GM21423 (cell line): ENCODE results near the gene STK11IP.

Source experiments
- ATAC-seq: cut with Tn5 transposase; IDR thresholded peaks from one replicate; pipeline ENCODE4 v1.9.1; 2021; ENCODE audit warnings: mild to moderate bottlenecking, moderate library complexity; ENCODE audit not compliant: unreplicated experiment

STK11IP gene

GRCh38 chr2:219561179-219562048 is 36.2 kb upstream of the STK11IP start:
- ATAC-seq: no peak

GRCh38 chr2:219562049-219563020 is 35.3 kb upstream of the STK11IP start:
- ATAC-seq: no peak

DNA sequence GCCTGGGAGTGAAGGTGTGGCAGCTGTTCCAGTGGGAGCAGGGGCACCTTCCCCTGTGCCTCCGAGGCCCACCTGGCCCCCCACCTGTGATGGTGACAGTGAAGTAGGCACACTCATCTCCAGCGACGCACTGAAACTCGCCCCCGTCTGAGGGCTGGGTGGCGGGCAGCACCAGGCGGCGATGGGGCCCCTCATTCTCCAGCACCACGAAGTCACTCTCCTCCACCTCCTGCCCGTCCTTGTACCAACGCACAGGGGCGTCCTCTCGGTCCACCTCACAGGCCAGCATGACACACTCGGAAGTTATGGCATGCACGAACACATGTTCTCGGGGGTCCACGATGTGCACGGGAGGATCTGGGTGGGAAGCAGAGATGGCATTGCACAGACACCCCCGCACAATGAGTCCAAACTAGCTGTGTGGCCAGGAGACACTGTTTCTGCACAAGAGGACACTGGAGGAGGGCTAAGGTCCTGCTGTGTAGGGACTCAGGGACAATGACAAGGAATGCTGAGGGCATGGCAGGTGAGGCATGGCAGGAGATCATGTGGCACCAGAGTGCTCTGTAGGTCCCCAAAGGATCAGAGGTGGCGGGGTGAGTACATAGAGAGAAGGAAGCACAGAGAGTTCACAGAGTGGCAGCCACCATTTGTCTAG is 34.3 kb upstream of the STK11IP start:
- no peak for ATAC-seq

- no peak for ATAC-seq
Measured at GRCh38 chr2:219565130-219566080, 32.3 kb upstream of the STK11IP start.

DNA sequence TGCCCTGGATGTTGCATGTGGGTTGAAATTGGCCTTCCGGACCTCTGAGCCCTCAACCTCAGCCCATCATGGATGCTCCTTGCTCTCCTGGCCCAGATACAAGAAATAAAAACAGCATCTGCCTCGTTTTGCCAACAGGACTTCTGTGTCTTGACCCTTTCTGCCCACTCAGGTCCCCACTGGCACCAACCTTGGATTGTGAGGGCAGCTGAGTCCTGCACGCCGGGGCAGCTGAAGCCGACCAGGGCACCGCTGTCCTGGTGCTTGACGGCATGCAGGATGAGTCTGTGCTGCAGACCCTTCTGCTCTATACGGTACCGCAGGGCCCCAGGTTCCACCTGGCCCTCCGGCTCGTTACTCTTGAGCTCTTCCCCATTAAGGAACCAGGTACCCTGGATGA is 31.0 kb upstream of the STK11IP start:
- ATAC-seq: no peak

DNA sequence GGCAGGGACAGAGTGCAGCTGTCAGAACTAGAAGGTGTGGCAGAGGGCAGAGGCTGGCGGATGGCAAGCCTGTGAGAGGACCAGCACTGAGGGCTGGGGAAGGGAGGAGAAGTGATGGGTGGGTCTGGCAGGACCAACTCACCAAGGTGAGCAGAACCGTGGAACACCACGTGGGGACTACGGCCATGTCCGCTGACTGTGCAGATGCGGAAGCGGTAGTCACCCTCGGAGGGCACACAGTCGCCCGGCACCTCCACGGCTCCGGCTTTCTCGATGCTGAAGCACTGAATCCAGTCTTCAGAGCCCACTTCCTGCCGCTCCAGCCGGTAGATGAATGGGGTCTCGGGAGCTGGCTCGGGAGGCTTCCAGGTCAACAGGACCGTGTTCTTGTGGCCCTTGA is 30.5 kb upstream of the STK11IP start:
- ATAC-seq: no peak

- ATAC-seq: no peak
Measured at GRCh38 chr2:219567791-219568361, 29.8 kb upstream of the STK11IP start.

GRCh38 chr2:219569041-219569440 is 28.6 kb upstream of the STK11IP start:
- no peak for ATAC-seq

- no peak for ATAC-seq
Measured at GRCh38 chr2:219569635-219570034, 28.0 kb upstream of the STK11IP start.

GRCh38 chr2:219570194-219570923 is 27.3 kb upstream of the STK11IP start:
- no peak for ATAC-seq

DNA sequence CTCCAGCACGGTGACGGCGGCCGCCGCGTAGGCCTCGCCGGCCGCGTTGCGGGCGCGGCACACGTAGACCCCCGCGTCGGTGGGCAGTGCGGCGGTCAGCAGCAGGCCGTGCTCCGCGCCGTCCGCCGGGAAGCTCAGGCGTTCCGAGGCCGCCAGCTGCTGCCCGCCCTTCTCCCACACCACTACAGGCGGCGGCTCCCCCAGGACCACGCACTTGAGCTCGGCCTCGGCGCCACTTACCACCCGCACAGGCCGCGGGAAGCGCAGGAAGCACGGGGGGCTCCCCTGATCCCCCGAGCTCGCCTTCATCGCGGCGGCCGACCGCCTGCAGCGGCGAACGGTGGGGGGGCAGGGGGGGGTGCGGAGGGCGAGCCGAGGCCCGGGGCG is 26.7 kb upstream of the STK11IP start:
- ATAC-seq: no peak

DNA sequence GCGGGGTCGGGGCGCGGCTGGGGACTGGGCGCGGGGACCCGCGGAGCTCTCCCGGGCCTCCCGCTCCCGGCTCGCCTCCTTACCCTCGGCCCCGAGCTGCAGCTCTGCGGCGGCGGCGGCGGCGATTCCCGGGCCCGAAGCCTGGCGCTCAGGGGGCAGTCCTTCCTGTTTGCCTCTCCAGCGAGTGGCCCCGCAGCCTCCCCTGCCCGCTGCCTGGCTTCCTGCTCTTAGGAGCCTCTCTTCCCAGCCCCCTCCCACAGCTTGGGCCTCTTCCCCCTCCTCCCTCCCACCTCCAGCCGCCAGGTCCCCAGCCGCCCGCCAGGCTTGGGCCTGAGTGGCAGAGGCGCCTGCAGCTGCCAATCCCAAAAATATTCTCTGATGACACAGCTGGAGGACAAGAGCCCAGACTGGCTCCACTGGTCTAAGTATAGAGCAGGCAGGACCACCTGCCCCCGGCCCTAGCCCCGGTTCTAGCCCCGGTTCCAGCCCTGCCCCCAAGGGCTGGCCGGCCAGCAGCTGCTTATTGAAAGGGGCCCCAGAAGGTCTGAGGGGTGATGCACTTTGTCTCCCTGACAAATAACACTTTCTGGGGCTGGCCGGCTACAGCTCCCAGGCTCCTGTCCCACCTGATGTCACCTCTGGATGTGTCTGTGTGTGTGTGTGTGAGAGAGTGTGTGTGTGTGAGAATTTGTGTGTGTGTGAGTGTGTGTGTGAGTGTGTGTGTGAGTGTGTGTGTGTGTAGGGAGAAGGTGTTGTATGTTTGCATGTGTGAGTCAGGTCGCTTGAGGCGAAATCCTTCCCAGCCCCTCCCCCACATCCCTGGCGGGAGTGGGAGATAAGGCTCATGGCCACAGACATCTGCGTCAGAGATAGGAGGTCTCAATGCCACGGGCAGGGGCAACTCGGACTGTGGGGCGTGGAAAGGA is 26.1 kb upstream of the STK11IP start, which contains the start of gene OBSL1:
TSS of gene OBSL1 (minus strand) at position 229 of the 926 bp plus-strand sequence. CDS start 307 bp downstream, outside the sequence.
- ATAC-seq: no peak

GRCh38 chr2:219572237-219573001 is 25.2 kb upstream of the STK11IP start, which contains the start of gene INHA:
Gene INHA (plus strand): TSS chr2:219572310. CDS start chr2:219572375, 65 bp downstream.
- ATAC-seq: no peak

DNA sequence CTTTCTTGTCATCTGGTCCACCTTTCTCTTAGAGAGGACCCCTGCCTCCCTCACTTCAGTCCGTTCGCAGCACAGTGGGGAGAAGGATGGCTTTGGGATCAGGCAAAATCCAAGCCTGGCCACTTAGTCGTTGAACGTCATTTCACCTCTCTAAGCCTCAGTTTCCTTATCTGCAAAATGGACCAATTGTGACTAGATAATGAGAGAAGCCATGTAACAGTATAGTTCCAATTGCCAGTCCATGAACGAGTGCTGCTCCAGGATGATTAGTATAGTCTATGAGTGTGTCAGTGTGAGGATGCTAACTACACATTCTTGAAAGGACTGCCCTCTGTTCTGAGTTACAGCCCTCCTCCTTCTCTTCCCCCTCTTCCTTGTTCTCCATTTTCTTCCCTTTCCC is 24.5 kb upstream of the STK11IP start:
- ATAC-seq: no peak

GRCh38 chr2:219574484-219575311 is 23.0 kb upstream of the STK11IP start:
- ATAC-seq: no peak
